Renal pelvis (tissue), 4 donors: Measurements from ENCODE around the gene TRIM74. TPM values are rescaled to one million over a fixed set of nuclear protein-coding genes. Genes with fewer than 3 reads are reported as not detected.
"Not testable (repeated sequence)": the region's sequence is repeated elsewhere in the genome, so short reads cannot be mapped to it uniquely, and the experiment has no call there.

Experiments
- DNase-seq: peaks from one replicate; pipeline ENCODE4 v3.0.0-alpha.2; 2013
- polyA plus RNA-seq, 3 donors: library from polyadenylated mRNA; unstranded; fragments of 120-200 nt; gene quantifications; one replicate each; pipeline ENCODE4 v1.2.1, GENCODE V29; 2013; ENCODE audit not compliant: insufficient read length in 3 of 3

TRIM74 gene
- polyA plus RNA-seq, 3 donors = 0.94 to 3.1 (median 2.0) TPM

- not testable (repeated sequence) for DNase-seq
Measured at GRCh38 chr7:72911395-72911794, 57.9 kb downstream of the TRIM74 start.

Other genes starting within 250 kb of the TRIM74 start
- 1 to 10 TPM; 2.8 to 9.4 (median 3.9) TPM for gene TYW1B, start 141.3 kb downstream of the TRIM74 start, polyA plus RNA-seq
- 10 to 100 TPM; 46.9 to 52.2 (median 47.6) TPM for gene POM121, start 44.4 kb downstream of the TRIM74 start, polyA plus RNA-seq
- gene SPDYE8, start 60.3 kb upstream of the TRIM74 start, polyA plus RNA-seq = 1 to 10 TPM in 1 of 3 donors, under 1 TPM in 2; 0.19 to 1.0 (median 0.64) TPM
- gene SPDYE11, start 88.4 kb upstream of the TRIM74 start, polyA plus RNA-seq = 1 to 10 TPM in 2 of 3 donors, under 1 TPM in 1; 0.41 to 1.3 (median 1.2) TPM
- gene SPDYE9, start 116.6 kb upstream of the TRIM74 start, polyA plus RNA-seq = 1 to 10 TPM in 2 of 3 donors, under 1 TPM in 1; 0.41 to 1.3 (median 1.1) TPM